Measurements from ENCODE around the gene RPTOR.

- TF ChIP-seq, protein P1, sequence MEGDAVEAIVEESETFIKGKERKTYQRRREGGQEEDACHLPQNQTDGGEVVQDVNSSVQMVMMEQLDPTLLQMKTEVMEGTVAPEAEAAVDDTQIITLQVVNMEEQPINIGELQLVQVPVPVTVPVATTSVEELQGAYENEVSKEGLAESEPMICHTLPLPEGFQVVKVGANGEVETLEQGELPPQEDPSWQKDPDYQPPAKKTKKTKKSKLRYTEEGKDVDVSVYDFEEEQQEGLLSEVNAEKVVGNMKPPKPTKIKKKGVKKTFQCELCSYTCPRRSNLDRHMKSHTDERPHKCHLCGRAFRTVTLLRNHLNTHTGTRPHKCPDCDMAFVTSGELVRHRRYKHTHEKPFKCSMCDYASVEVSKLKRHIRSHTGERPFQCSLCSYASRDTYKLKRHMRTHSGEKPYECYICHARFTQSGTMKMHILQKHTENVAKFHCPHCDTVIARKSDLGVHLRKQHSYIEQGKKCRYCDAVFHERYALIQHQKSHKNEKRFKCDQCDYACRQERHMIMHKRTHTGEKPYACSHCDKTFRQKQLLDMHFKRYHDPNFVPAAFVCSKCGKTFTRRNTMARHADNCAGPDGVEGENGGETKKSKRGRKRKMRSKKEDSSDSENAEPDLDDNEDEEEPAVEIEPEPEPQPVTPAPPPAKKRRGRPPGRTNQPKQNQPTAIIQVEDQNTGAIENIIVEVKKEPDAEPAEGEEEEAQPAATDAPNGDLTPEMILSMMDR (IDR thresholded peaks at IDR 0.05; ENCODE audit: borderline replicate concordance, extremely low read depth, low read length, poor library complexity, severe bottlenecking), result no peak
- no peak for TF ChIP-seq EZH2 (IDR thresholded peaks at IDR 0.05; ENCODE audit: borderline replicate concordance, low read depth, low read length, severe bottlenecking)
Observed at GRCh38 chr17:80812362-80813088, 267.9 kb downstream of the RPTOR start.
